HG03521 (cell line): Measurements from ENCODE around the gene REV1.
"Not testable (repeated sequence)": the region's sequence is repeated elsewhere in the genome, so short reads cannot be mapped to it uniquely, and the experiment has no call there.

Experiments used
- ATAC-seq: cut with Tn5 transposase; IDR thresholded peaks from one replicate; pipeline ENCODE4 v1.9.1; 2021; ENCODE audit warnings: mild to moderate bottlenecking, moderate library complexity; ENCODE audit not compliant: unreplicated experiment

The REV1 gene

DNA sequence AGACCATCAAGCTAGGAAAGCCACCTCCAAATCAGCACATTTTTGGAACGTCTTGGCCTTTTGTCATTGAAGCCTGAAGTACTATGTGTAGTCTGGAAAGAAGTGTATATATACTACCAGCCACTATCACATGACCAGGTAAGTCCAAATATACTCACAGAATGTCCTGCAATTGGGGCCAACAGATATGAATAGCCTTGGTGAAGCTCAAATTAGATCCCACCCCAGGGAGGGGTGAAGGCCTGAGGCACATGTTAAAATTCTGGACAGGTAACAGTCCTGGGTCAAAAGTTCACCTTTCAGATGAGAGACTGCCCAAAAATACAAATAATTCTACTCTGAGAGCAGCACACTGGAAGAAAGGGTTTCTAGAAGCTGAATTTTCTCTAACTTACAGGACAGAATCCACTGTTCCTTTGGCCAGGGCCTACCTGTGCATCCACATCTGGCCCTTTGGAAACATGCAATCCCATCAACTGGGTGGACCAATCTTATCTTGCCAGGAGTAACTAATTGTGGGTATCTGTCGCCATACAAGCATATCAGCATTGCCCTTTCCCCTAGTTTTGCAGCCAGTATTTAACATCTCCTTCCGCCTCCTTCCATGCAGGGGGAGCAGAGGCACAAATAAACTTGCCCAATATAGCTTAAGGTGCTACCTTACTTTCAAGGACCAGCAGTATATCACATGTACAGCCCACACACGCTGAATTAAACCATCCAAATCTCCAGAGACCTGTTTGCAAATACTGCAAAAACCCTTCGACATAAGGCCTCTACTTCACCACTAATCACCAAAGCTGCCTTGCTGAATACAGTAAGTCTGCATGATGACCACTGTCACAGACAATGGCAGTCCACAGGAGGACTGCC lies 84.8 kb downstream of the REV1 start:
- ATAC-seq, result no peak

DNA sequence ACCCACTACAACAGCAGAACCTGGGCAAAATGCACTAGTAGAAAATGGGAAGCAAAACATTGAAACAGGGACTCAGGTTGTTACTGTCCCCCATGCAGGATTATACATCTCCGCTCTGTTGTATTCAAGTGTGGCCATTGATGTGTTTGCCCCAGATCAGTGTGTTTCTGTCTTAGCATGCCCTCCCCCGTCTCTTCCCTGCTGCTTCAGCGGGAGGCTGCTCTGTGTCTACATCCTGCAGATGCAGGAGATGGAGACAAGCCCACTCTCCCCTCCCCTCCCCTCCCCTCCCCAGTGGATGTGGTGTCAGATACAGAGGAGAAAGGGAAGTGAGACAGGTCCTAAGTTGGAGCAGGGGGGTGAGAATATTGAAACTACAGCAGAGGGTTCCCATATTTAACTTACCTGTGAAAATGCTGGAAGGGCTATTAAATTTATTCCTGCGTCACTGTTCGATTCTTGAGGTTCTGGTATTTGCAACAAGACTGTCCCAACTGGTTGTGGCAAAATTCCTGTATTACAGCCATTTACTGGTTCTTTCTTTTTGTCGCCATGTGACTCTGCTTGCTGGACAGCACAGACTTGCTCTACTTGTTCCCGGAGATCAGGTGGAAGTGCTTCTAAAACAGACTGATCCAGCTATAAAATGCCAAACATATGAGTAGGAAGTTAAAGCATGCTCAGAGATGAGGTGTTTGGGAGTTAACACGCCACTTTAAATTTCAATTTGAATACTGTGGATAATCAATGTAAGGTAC lies 85.6 kb downstream of the REV1 start:
- ATAC-seq, result no peak

DNA sequence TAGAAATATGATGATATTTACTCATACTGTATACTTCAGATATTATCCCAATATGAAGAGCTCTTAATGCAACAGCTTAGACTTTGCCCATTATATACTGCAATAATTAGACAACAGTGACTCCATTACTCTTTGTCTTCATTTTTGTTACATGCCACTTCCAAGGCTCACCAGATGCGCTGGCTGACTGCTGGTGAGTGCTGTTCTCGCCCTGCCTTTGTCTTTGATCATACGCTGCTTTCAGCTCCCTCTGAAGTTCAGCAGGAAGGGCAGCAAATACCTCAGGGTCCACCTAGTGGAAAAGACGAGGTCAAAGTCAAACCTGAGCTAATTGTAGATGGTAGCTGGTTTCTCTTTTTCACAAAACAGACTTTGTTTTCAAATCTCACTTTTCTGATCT lies 86.3 kb downstream of the REV1 start:
- no peak for ATAC-seq

DNA sequence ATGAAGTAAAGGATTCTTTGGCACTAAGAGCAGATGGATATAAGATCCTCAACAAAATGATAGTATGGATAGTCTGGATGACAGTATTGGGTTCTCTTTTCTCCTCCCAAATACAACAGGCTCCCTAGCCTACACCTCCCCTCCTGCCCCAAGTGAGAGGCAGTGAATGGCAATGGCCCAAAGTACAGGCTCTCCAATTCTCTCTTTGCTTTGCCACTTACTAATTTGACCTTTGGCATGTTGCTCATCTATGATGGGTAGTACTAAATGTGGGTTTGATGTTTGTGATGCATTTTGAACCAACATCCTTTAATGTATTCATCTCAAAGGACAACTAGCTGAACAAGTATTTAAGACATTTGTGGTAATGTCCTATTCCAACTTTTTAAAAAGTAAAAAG lies 86.7 kb downstream of the REV1 start:
- ATAC-seq, result no peak

DNA sequence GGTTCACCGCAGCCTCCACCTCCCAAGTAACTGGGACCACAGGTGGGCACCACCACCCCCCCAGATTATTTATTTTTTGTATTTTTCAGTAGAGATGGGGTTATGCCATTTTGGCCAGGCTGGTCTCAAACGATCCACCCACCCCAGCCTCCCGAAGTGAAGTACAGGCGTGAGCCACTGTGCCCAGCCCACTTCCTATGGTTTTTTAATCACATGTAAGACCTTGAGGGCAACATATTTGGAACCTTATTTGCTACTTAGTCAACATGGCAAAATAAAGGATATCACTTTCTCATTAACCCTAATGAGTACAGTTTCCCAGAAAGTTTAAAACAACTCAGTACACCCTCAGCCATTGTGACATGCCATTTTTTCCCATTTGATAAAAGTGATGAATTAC lies 88.0 kb downstream of the REV1 start:
- ATAC-seq, result no peak

DNA sequence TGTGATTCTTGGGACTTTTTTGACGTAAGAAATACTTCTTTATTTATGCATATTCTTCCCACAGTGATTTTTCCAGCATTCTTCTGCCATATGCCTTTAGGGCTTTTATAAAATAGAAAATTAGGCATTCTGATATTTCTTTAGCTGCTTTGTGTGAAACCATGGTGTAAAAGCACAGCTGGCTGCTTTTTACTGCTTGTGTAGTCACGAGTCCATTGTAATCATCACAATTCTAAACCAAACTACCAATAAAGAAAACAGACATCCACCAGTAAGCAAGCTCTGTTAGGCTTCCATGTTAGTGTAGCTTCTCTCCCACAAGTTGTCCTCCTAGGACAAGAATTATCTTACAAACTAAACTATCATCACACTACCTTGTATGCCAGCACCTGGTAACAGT lies 90.0 kb downstream of the REV1 start:
- ATAC-seq, result no peak

DNA sequence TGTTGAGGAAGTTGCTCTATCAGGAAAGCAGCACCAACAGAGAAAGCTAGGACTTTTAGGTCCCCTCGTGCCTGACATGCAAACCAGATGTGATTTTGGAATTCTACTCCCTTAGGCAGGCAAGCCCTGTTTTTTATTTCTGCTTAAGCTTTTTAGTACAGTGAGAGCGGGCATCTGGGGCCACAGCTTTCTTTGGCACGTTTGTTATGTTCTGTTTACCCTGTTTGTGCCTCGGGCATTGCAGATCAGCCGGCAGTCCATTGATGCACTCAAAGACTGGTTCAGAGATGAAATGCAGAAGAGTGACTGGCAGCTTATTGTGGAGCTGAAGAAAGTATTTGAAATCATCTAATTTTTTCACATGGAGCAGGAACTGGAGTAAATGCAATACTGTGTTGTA lies 90.8 kb downstream of the REV1 start:
- ATAC-seq, result no peak

DNA sequence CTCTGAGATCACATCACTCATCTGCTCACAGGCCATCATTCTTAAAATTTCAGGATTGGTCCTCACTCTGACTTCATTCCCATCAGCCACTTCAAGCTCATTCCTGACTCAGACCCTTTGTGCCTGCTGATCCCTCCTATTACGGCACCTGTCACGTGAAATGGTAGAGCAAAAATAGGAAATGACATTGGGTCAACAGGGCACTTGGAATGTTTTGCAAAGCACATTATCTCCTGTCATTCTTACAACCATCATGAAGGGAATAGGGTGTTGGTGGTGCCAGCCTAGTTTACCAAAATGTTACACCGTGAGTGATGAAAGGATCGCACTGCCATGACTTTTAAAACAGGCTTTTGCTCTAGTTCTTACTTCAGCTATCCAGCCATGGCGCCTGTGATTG lies 91.5 kb downstream of the REV1 start:
- ATAC-seq, result no peak

DNA sequence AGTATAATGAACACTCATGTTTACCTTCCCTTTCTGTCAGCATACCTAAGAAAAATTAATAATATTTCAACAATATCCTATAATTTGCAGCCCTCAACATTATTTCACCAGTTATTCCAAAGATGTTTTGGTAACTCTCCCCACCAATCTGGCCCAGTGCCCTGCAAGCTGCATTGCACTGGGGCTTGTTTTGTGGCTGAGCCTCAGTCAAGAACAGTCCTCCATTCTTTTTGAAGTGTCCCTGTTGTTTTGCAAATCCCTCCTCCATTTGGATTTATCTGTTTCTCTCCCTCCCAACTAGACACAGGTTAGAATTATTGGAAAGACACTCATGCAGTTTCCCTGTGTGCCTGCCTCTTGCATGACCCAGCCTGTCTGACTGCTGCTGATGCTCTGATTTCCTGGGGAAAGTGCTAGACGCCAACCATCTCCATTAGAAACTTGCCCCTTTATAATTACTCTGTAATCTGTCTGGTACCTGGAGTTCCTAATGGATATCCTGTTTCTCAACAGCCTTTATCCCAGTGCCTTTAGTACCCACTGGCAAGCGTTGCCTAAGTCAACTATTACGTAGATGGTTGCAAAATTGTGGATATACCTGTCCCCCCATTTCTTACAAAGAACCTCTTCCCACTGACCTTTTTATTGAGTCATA lies 92.4 kb downstream of the REV1 start:
- ATAC-seq, result no peak

DNA sequence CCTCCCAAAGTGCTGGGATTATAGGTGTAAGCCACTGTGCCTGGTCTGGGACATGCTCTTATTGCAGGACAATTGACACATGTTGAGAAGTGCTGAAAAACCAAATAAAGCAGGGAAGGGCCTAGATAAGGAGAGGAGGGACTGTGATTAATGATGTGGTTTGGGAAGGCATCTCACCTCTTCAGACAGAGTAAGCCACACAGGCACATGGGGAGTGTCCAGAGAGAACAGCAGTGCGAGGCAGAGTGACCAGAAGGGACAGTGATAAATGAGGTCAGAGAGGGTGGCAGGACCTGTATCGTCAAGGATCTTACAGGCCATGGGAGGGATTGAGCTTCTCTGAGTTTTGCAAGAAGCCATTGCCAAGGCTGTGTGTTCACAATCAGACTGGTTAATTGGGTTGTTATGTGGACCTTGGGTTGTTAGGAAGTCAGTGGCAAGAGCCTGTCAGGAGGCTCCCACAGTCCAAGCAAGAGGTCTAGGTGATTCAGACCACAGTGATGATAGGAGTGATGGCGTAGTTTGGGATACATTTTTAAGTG lies 94.2 kb downstream of the REV1 start:
- no peak for ATAC-seq

DNA sequence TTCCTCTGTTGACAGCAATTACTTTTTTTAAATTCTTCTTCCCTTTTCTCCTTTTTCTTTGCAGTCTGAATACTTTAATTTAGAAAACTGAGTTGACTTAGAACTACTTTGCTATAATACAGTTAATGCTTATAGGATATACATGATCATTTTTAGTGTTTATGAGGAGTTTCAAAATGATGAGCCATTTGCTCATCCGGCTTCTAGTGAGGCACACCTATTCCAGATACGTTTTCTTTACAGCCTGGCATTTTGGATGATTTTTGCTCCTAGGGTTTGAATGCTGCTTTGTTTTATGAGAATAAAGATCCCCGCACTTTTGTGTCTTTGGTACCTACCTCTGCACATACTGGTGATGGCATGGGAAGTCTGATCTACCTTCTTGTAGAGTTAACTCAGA lies 99.9 kb downstream of the REV1 start:
- ATAC-seq, result no peak

DNA sequence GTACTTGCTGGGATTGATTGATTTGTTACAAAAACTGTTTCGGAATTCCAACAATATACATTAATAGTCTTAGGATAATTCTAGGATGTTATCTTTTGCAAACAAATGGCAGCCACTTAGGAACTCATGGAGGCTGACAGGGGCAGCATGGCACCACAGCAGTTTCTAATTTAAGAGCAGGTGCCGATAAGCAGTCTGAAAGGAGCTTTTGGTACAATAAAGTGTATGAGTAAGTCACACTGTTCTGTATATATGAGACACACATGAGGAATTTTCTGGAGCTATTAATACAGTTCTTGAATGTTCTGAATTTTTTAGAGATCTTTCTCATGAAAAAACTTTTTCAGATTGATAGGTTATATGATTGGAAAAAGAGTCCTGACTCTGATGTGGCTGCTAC lies 100.4 kb downstream of the REV1 start:
- no peak for ATAC-seq

DNA sequence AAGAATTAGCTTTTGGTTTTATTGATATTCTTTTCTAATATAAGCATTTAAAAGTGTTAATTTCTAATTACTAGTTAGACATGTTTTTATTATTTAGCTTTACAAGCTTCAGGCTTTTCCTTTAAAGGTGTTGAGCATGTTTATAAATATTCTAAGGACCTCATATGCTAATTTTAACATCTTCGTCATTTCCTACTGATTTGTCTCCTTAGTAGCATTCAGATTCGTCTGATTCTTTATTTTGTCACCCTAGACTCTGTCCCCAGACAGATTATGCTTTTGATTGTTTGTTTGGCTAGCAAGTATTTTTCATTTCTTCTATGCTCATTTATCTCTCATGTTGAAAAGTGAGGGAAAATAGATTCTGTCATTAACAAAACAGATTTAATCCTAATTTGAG lies 100.9 kb downstream of the REV1 start:
- no peak for ATAC-seq

DNA sequence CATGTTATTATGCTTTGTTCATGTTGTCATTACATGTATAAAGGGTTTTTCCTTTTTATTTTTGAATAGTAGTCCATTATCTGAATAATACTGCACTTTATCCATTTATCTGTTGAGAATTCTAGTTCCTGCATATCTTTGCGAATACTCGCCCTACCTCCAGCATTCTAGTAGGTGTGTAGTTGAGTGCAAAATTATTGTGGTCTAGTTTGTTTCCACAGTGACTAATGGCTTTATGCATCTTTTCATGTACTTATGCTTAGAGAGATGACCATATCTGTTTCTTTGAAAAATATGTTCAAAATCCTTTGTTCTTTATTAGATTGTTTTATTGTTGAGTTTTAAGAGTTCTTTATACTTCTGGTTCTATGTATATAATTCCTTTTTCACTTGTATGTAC lies 103.8 kb downstream of the REV1 start:
- no peak for ATAC-seq

DNA sequence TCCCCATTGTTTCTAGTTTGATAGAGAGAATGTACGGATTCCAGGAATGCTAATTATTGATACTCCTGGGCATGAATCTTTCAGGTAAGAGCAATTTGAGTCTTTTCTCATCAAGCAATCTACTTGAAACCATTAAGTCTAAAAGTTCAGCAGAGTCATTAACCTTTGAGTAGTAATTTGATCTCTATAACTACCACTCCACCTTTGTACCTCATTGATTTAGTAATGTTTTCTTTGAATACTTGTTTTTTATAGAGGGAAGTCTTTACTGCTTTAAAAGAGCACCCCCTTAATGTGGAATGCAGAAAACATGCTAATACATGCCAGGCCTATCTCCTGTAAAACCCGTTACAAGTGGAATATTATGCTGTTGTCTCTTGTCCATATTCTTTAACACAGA lies 107.7 kb downstream of the REV1 start:
- no peak for ATAC-seq

DNA sequence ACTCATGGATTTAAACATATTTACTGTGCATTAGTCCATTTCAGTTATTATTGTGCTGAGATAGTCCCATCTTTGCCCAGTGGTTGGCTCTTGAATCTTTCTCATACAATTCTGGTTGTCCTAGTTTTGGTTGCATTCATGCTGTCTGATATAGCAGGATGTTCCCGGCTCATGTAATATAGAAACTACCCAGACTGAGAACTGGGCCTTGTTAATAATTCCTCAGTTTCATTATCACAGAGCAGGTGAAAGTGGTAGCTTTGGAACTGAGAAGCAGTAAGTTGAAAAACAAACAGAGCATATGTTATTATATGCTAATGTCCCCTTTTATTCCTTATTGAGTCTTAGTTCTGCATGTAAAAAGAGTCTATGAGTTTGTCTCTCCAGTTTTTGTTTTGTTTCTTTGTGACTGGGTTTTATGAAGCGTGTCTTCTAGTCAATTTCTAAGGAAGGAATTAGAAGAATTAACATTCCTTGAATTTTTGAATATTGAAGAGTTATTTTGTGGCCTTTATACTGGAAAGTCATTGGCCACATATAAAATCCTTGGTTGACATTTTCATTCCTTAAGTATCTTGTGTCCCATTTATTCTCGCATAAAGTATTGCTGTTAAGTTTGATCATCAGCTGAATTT lies 109.3 kb downstream of the REV1 start:
- ATAC-seq, result no peak

DNA sequence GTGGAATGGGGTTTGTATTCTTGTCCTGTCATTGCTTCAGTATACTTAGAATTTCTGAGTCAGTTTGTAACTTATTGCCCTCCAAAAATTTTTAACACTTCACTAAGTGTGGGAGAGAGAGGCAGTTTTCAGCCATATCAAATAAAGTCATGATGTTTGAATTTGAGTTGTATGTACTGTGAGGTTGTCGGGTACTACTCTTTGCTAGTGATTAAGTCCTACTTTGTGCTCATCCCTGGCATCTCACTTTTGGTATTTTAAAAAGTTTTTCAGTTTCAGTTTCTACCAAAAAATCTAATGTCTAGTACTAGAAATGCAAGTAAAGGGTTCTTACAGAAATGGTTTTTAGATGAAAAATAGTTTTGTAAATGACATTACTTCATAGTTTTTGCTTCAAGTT lies 111.9 kb downstream of the REV1 start:
- ATAC-seq, result no peak

DNA sequence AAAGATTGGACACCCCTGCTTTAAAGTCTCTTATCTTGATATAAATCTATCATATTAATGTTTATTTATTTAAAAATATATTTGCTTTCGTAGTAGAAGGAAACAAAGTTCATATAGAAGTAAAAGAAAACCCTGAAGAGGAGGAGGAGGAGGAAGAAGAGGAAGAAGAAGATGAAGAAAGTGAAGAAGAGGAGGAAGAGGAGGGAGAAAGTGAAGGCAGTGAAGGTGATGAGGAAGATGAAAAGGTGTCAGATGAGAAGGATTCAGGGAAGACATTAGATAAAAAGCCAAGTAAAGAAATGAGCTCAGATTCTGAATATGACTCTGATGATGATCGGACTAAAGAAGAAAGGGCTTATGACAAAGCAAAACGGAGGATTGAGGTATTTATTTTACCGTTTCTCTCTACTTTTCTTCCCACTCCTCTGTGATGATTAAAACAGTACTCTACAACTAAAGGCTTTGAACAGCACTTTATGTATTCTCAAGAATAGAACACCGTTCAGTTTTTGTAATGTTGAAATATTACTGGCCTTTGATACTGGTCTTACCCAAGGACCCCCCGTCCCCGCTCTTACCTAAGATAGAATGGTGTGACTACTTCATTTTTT lies 113.5 kb downstream of the REV1 start:
- no peak for ATAC-seq

DNA sequence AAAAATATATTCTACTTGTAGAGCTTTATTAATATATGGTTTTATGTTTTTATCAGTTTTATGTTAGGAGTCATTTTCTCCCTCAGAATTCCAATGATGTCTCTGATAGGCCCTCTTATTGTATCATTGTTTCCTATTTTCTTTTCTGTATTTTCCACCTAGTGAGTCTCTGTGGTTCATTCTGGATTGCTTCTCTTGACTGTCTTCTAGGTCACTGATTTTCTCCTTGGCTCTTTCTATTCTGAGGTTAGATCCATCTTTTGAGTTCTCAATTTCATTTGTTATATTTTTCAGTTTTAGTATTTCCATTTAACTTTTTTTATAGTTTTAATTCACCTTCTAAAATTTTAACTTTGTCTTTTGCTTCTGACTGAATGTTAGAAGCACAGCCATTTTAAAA lies 115.1 kb downstream of the REV1 start:
- ATAC-seq, result no peak

DNA sequence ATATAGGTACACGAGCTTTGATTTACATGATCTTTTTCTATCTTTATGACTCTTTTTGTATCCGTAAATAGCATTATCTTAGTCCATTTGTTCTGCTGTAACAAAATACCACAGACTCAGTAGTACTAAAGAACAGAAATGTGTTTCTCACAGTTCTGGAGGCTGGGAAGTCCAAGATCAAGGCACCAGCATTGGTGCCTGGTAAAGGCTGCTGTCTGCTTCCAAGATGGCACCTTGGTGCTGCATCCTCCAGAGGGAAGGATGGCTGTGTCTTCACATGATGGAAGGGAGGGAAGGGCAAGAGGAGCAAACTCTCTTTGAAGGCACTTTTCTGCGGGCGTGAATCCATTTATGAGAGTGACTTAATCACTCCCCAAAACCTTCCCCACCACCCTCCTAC lies 116.7 kb downstream of the REV1 start:
- no peak for ATAC-seq

DNA sequence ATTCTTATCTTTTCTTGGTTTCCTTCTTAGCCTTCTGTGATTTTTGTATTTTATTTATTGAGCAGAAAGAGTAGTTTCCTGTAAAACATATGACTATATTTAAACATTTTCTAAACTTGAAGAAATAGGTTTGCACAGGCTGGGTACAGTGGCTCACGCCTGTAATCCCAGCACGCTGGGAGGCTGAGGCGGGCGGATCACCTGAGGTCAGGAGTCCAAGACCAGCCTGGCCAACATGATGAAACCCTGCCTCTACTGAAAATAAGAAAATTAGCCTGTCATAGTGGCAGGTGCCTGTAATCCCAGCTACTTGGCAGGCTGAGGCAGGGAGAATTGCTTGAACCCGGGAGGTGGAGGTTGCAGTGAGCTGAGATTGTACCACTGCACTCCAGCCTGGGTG lies 121.0 kb downstream of the REV1 start:
- not testable (repeated sequence) for ATAC-seq
